Endothelial cell (in vitro differentiated cells): ENCODE measurements around the gene MON1A. TPM values are rescaled to one million over a fixed set of nuclear protein-coding genes. Genes with fewer than 3 reads are reported as not detected.

Experiments used
- DNase-seq: peaks from one replicate; pipeline ENCODE4 v3.0.0; 2021; ENCODE audit warnings: low spot score
- H3K27ac Mint-ChIP-seq: one replicate; pipeline ENCODE4 v1.8.0; 2021; ENCODE audit warnings: mixed read lengths, inconsistent platforms; ENCODE audit not compliant: unreplicated experiment
- H3K27me3 Mint-ChIP-seq: one replicate; pipeline ENCODE4 v1.8.0; 2021; ENCODE audit warnings: mild to moderate bottlenecking, moderate library complexity, mixed read lengths, inconsistent platforms; ENCODE audit not compliant: unreplicated experiment
- H3K36me3 Mint-ChIP-seq: one replicate; pipeline ENCODE4 v1.8.0; 2021; ENCODE audit warnings: mild to moderate bottlenecking, low read depth, mixed read lengths, inconsistent platforms; ENCODE audit not compliant: unreplicated experiment
- H3K4me1 Mint-ChIP-seq: one replicate; pipeline ENCODE4 v1.8.0; 2021; ENCODE audit warnings: mild to moderate bottlenecking, mixed read lengths, inconsistent platforms; ENCODE audit not compliant: unreplicated experiment
- H3K4me3 Mint-ChIP-seq: one replicate; pipeline ENCODE4 v1.8.0; 2021; ENCODE audit warnings: mild to moderate bottlenecking, mixed read lengths, inconsistent platforms; ENCODE audit not compliant: unreplicated experiment
- H3K9me3 Mint-ChIP-seq: one replicate; pipeline ENCODE4 v1.8.0; 2021; ENCODE audit warnings: mixed read lengths, inconsistent platforms; ENCODE audit not compliant: unreplicated experiment
- CTCF ChIP-seq: fragments of 200-600 bp; sonication (generic); IDR thresholded peaks from one replicate; pipeline ENCODE4 v1.5.0; 2021; ENCODE audit warnings: antibody characterized with exemption; ENCODE audit not compliant: unreplicated experiment
- total RNA-seq: library from RNA; stranded (reverse); fragmentation: NEBNext Ultra II Directional; extraction: Animal tissue kit (Norgen Biotek cat#: 25700); gene quantifications from one replicate; pipeline ENCODE4 v1.2.1, GENCODE V29; 2021; ENCODE audit not compliant: unreplicated experiment

The MON1A gene
- total RNA-seq, 1 donor from 2014 or later = 6.1 TPM

GRCh38 chr3:49916686-49917085 lies 12.9 kb downstream of the MON1A start:
- TF ChIP-seq CTCF = no peak
- Mint-ChIP-seq H3K27me3 (peaks cover 5% of the 10 kb centered on the region), H3K9me3 (no peaks in the 10 kb centered on the region), H3K4me1 (no peaks in the 10 kb centered on the region), H3K4me3 (no peak overlapping the region), H3K36me3 (peaks cover 12% of the 10 kb centered on the region), H3K27ac (no peak overlapping the region)
- no peak for DNase-seq

- Mint-ChIP-seq H3K36me3 (peaks cover 15% of the 10 kb centered on the region), H3K4me3 (no peak overlapping the region), H3K4me1 (no peaks in the 10 kb centered on the region), H3K27me3 (peaks cover 8% of the 10 kb centered on the region), H3K9me3 (no peaks in the 10 kb centered on the region), H3K27ac (peak overlapping the region; percentile 25)
- no peak for DNase-seq
- no peak for TF ChIP-seq CTCF
Measured at GRCh38 chr3:49914906-49915305, 14.7 kb downstream of the MON1A start.

- Mint-ChIP-seq H3K36me3 (peaks cover 16% of the 10 kb centered on the region), H3K27me3 (peaks cover 13% of the 10 kb centered on the region), H3K9me3 (no peaks in the 10 kb centered on the region), H3K4me1 (no peaks in the 10 kb centered on the region), H3K27ac (no peak overlapping the region), H3K4me3 (no peak overlapping the region)
- no peak for TF ChIP-seq CTCF
- no peak for DNase-seq
Measured at GRCh38 chr3:49912881-49913281, 16.7 kb downstream of the MON1A start.

- no peak for TF ChIP-seq CTCF
- no peak for DNase-seq
- H3K36me3 Mint-ChIP-seq = peaks cover 12% of the 10 kb centered on the region
- no peaks in the 10 kb centered on the region for H3K9me3 Mint-ChIP-seq
- no peak overlapping the region for H3K27ac Mint-ChIP-seq
- H3K4me3 Mint-ChIP-seq = no peak overlapping the region
- no peaks in the 10 kb centered on the region for H3K4me1 Mint-ChIP-seq
- peaks cover 13% of the 10 kb centered on the region for H3K27me3 Mint-ChIP-seq
Measured at GRCh38 chr3:49911611-49912010, 18.0 kb downstream of the MON1A start.

- no peak overlapping the region for H3K27ac Mint-ChIP-seq
- H3K36me3 Mint-ChIP-seq = peaks cover 12% of the 10 kb centered on the region
- H3K4me3 Mint-ChIP-seq = no peak overlapping the region
Measured at GRCh38 chr3:49911124-49911420, 18.5 kb downstream of the MON1A start.

More at GRCh38 chr3:49911124-49911420, 18.5 kb downstream of the MON1A start:
- DNase-seq = no peak
- H3K4me1 Mint-ChIP-seq = peaks cover under 1% of the 10 kb centered on the region
- peaks cover 13% of the 10 kb centered on the region for H3K27me3 Mint-ChIP-seq
- no peak for TF ChIP-seq CTCF
- H3K9me3 Mint-ChIP-seq = no peaks in the 10 kb centered on the region
